IPS-18a (cell line): ENCODE data around the gene CDSN.

Source experiments
- H3K27ac ChIP-seq: one replicate; pipeline ENCODE4 v1.5.1; 2013; ENCODE audit warnings: low read length
- H3K27me3 ChIP-seq: one replicate; pipeline ENCODE4 v1.6.1; 2013; ENCODE audit warnings: mild to moderate bottlenecking, low read length; ENCODE audit not compliant: control insufficient read depth, insufficient read depth
- H3K36me3 ChIP-seq: one replicate; pipeline ENCODE4 v1.6.1; 2013; ENCODE audit warnings: low read depth, low read length; ENCODE audit not compliant: control insufficient read depth
- H3K4me1 ChIP-seq: one replicate; pipeline ENCODE4 v1.6.1; 2013; ENCODE audit warnings: low read depth, low read length; ENCODE audit not compliant: control insufficient read depth
- H3K4me3 ChIP-seq: one replicate; pipeline ENCODE4 v1.5.1; 2013; ENCODE audit warnings: low read length
- H3K9ac ChIP-seq: one replicate; pipeline ENCODE4 v1.6.1; 2013; ENCODE audit warnings: mild to moderate bottlenecking, low read length, moderate library complexity
- H3K9me3 ChIP-seq: one replicate; pipeline ENCODE4 v1.6.1; 2013; ENCODE audit warnings: low read depth, low read length; ENCODE audit not compliant: control insufficient read depth

CDSN gene

GRCh38 chr6:31125586-31126363, 5.5 kb upstream of the CDSN start:
- no peak overlapping the region for H3K9ac ChIP-seq

GRCh38 chr6:31125162-31125561, 4.9 kb upstream of the CDSN start:
- Histone ChIP-seq H3K4me1 (no peaks in the 10 kb centered on the region), H3K9me3 (no peaks in the 10 kb centered on the region), H3K4me3 (no peak overlapping the region), H3K36me3 (no peaks in the 10 kb centered on the region), H3K27ac (no peak overlapping the region), H3K9ac (no peak overlapping the region), H3K27me3 (no peaks in the 10 kb centered on the region)

More at GRCh38 chr6:31125586-31126363, 5.5 kb upstream of the CDSN start:
- Histone ChIP-seq H3K9me3 (no peaks in the 10 kb centered on the region), H3K4me1 (no peaks in the 10 kb centered on the region), H3K4me3 (no peak overlapping the region), H3K27me3 (no peaks in the 10 kb centered on the region), H3K36me3 (no peaks in the 10 kb centered on the region), H3K27ac (no peak overlapping the region)

GRCh38 chr6:31122791-31123706, 2.8 kb upstream of the CDSN start:
- Histone ChIP-seq H3K36me3 (no peaks in the 10 kb centered on the region), H3K9me3 (no peaks in the 10 kb centered on the region), H3K4me3 (no peak overlapping the region), H3K4me1 (no peaks in the 10 kb centered on the region), H3K27ac (no peak overlapping the region), H3K9ac (no peak overlapping the region), H3K27me3 (no peaks in the 10 kb centered on the region)

- no peak overlapping the region for H3K27ac ChIP-seq
Measured at GRCh38 chr6:31121131-31121790, 1.0 kb upstream of the CDSN start.

GRCh38 chr6:31118178-31118577, 2.1 kb downstream of the CDSN start:
- Histone ChIP-seq H3K27ac (no peak overlapping the region), H3K4me1 (peaks cover 7% of the 10 kb centered on the region), H3K9ac (no peak overlapping the region), H3K9me3 (no peaks in the 10 kb centered on the region), H3K36me3 (no peaks in the 10 kb centered on the region), H3K27me3 (peaks cover 1% of the 10 kb centered on the region), H3K4me3 (no peak overlapping the region)

More at GRCh38 chr6:31121131-31121790, 1.0 kb upstream of the CDSN start:
- Histone ChIP-seq H3K27me3 (no peaks in the 10 kb centered on the region), H3K4me3 (no peak overlapping the region), H3K9me3 (no peaks in the 10 kb centered on the region), H3K36me3 (no peaks in the 10 kb centered on the region), H3K4me1 (no peaks in the 10 kb centered on the region), H3K9ac (no peak overlapping the region)

- Histone ChIP-seq H3K4me3 (no peak overlapping the region), H3K9ac (no peak overlapping the region), H3K9me3 (no peaks in the 10 kb centered on the region), H3K27me3 (peaks cover 4% of the 10 kb centered on the region), H3K4me1 (peaks cover 7% of the 10 kb centered on the region), H3K36me3 (no peaks in the 10 kb centered on the region), H3K27ac (no peak overlapping the region)
Measured at GRCh38 chr6:31116661-31117385, 3.4 kb downstream of the CDSN start.

- Histone ChIP-seq H3K27me3 (peaks cover 4% of the 10 kb centered on the region), H3K4me3 (no peak overlapping the region), H3K27ac (no peak overlapping the region), H3K9me3 (no peaks in the 10 kb centered on the region), H3K4me1 (peaks cover 9% of the 10 kb centered on the region), H3K9ac (no peak overlapping the region), H3K36me3 (no peaks in the 10 kb centered on the region)
Measured at GRCh38 chr6:31115941-31116560, 4.2 kb downstream of the CDSN start.

GRCh38 chr6:31114970-31115849, 5.0 kb downstream of the CDSN start:
- H3K4me3 ChIP-seq = no peak overlapping the region
- peaks cover 16% of the 10 kb centered on the region for H3K4me1 ChIP-seq
- H3K9me3 ChIP-seq = no peaks in the 10 kb centered on the region
- no peaks in the 10 kb centered on the region for H3K36me3 ChIP-seq
- H3K9ac ChIP-seq = no peak overlapping the region
- H3K27ac ChIP-seq = no peak overlapping the region
- H3K27me3 ChIP-seq = peaks cover 7% of the 10 kb centered on the region

- H3K27ac ChIP-seq = no peak within 1 kb of the TSS
- no peak within 1 kb of the TSS for H3K9ac ChIP-seq
- H3K4me1 ChIP-seq = peaks cover 16% of the 10 kb centered on the region
- H3K36me3 ChIP-seq = no peaks in the 10 kb centered on the region
- H3K9me3 ChIP-seq = no peaks in the 10 kb centered on the region
- no peak within 1 kb of the TSS for H3K4me3 ChIP-seq
- peaks cover 14% of the 10 kb centered on the region for H3K27me3 ChIP-seq
Measured at GRCh38 chr6:31114541-31114878, 5.7 kb downstream of the CDSN start, which contains the start of gene PSORS1C1. Gene PSORS1C1 (plus strand): TSS chr6:31114800. CDS start chr6:31129633, 14,833 bp downstream.

GRCh38 chr6:31113861-31114540, 6.2 kb downstream of the CDSN start:
- Histone ChIP-seq H3K36me3 (no peaks in the 10 kb centered on the region), H3K4me3 (no peak overlapping the region), H3K27ac (no peak overlapping the region)

More at GRCh38 chr6:31113861-31114540, 6.2 kb downstream of the CDSN start:
- peaks cover 16% of the 10 kb centered on the region for H3K4me1 ChIP-seq
- H3K9me3 ChIP-seq = no peaks in the 10 kb centered on the region
- peaks cover 15% of the 10 kb centered on the region for H3K27me3 ChIP-seq
- H3K9ac ChIP-seq = no peak overlapping the region
